Naive B cell (primary cell): ENCODE measurements around the gene TTC7B. TPM values are rescaled to one million over a fixed set of nuclear protein-coding genes. Genes with fewer than 3 reads are reported as not detected.
A peak's percentile ranks its signal among the peaks of the same experiment; 100 is the strongest.

Experiments
- ATAC-seq, 2 donors: fragments of 150-1000 bp; cut with Tn5 transposase; 2 replicates each; pipeline ENCODE4 v1.10.0; 2021; ENCODE audit warnings: low read depth in 2 of 2, mild to moderate bottlenecking in 2 of 2, moderate library complexity in 2 of 2
- DNase-seq: peaks from one replicate; pipeline ENCODE4 v3.0.0; 2022
- H3K27ac Mint-ChIP-seq, 6 donors: one replicate each; pipeline ENCODE4 v1.8.0; 2020 to 2022; ENCODE audit warnings: mild to moderate bottlenecking in 6 of 6, mixed read lengths in 6 of 6, moderate library complexity in 5 of 6, inconsistent platforms in 2 of 6
- H3K27me3 Mint-ChIP-seq, 3 donors: one replicate each; pipeline ENCODE4 v1.8.0; 2021 to 2022; ENCODE audit warnings: mixed read lengths in 3 of 3, mild to moderate bottlenecking in 1 of 3
- H3K36me3 Mint-ChIP-seq, 2 donors: one replicate each; pipeline ENCODE4 v1.8.0; 2020 to 2022; ENCODE audit warnings: mixed read lengths in 2 of 2, inconsistent platforms in 1 of 2, mild to moderate bottlenecking in 1 of 2
- H3K4me1 Mint-ChIP-seq, 3 donors: one replicate each; pipeline ENCODE4 v1.8.0; 2020 to 2022; ENCODE audit warnings: mixed read lengths in 3 of 3, inconsistent platforms in 1 of 3, mild to moderate bottlenecking in 1 of 3, moderate library complexity in 1 of 3
- H3K4me3 Mint-ChIP-seq, 8 donors: one replicate each; pipeline ENCODE4 v1.8.0; 2020 to 2022; ENCODE audit warnings: mild to moderate bottlenecking in 8 of 8, mixed read lengths in 8 of 8, moderate library complexity in 8 of 8, inconsistent platforms in 2 of 8
- H3K9me3 Mint-ChIP-seq, 7 donors: one replicate each; pipeline ENCODE4 v1.8.0; 2020 to 2022; ENCODE audit warnings: mixed read lengths in 7 of 7, mild to moderate bottlenecking in 5 of 7, inconsistent platforms in 2 of 7, moderate library complexity in 1 of 7
- polyA plus RNA-seq, 6 donors: library from polyadenylated mRNA; unstranded; fragments of 300-500 nt; fragmentation: Illumina TruSeq; gene quantifications; one replicate each; pipeline ENCODE4 v1.2.3, GENCODE V29; 2021; ENCODE audit warnings: low read depth in 6 of 6

Gene TTC7B
- polyA plus RNA-seq, 6 donors from 2014 or later = 0.39 to 1.2 TPM; not detected in 4

- Mint-ChIP-seq H3K4me1 (no peaks in the 10 kb centered on the region), H3K27ac (no peak overlapping the region), H3K4me3 (no peak overlapping the region), H3K9me3 (peaks cover 0 to 3% (median 0%) of the 10 kb centered on the region in 7 donors), H3K27me3 (no peaks in the 10 kb centered on the region), H3K36me3 (no peaks in the 10 kb centered on the region)
- no peak for ATAC-seq
- no peak for DNase-seq
These were observed 111.4 kb downstream of the TTC7B start for GRCh38 chr14:90704738-90705392.

GRCh38 chr14:90703841-90704737, 112.1 kb downstream of the TTC7B start:
- no peaks in the 10 kb centered on the region for H3K4me1 Mint-ChIP-seq
- no peaks in the 10 kb centered on the region for H3K36me3 Mint-ChIP-seq
- no peak overlapping the region for H3K27ac Mint-ChIP-seq
- H3K4me3 Mint-ChIP-seq = no peak overlapping the region
- DNase-seq (no peak), ATAC-seq (no peak)
- H3K9me3 Mint-ChIP-seq = peaks cover 0 to 3% (median 0%) of the 10 kb centered on the region in 7 donors
- no peaks in the 10 kb centered on the region for H3K27me3 Mint-ChIP-seq

GRCh38 chr14:90700933-90701776, 115.1 kb downstream of the TTC7B start:
- Mint-ChIP-seq H3K27ac (no peak overlapping the region), H3K27me3 (no peaks in the 10 kb centered on the region), H3K36me3 (no peaks in the 10 kb centered on the region), H3K4me1 (peaks cover 0 to 5% (median 4%) of the 10 kb centered on the region in 3 donors), H3K4me3 (no peak overlapping the region), H3K9me3 (no peaks in the 10 kb centered on the region)
- ATAC-seq (no peak), DNase-seq (no peak)

DNA sequence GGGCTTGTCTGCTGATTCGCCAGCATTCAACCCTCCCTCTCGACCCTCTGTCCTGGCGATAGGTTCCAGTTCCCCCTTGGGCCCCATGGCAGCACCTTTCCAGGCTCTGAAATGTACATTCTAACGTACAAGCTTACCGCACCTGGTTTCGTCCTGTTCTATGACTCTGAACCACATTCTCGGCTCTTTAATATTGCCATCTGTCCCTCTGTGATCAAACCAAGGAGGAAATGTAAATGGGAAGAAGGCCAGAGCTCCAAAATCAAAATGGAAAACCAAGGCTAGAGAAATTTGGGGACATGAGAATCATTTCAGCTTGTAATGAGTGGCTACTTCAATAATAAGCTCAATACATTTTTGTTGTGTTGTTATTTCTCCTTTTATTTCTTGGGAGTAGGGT, 117.2 kb downstream of the TTC7B start:
- H3K27ac Mint-ChIP-seq = peak overlapping the region in 1 of 6 donors; percentile 68
- no peak for DNase-seq
- no peaks in the 10 kb centered on the region for H3K36me3 Mint-ChIP-seq
- ATAC-seq = no peak
- peaks cover 0 to 5% (median 4%) of the 10 kb centered on the region in 3 donors for H3K4me1 Mint-ChIP-seq
- no peaks in the 10 kb centered on the region for H3K27me3 Mint-ChIP-seq
- no peaks in the 10 kb centered on the region for H3K9me3 Mint-ChIP-seq
- H3K4me3 Mint-ChIP-seq = no peak overlapping the region

DNA sequence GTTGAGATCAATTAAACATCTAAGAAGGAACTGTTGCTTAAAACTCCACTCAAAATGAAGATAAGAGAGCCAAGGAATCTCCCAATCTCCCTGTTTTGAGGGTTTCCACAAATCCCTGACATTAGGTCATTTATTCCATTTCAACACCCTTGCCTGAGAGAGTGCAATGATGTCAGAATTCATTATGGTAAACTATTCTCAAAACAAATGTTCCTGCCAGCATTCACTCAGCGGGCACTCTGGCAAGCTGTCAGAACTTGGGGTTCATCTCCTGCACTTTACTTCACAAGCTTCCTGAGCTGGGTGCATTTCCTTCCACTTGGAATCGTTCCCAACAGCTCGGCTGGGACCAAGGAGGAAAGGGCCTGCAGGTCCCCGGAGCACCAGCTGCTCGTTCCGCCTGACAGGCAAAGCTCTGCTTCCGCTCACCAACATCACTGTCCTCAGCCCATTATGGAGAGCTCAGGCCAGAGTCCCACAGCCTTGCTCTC, 117.8 kb downstream of the TTC7B start:
- peaks cover 0 to 5% (median 4%) of the 10 kb centered on the region in 3 donors for H3K4me1 Mint-ChIP-seq
- DNase-seq = no peak
- H3K9me3 Mint-ChIP-seq = no peaks in the 10 kb centered on the region
- no peak for ATAC-seq
- peak overlapping the region in 1 of 8 donors; percentile 40 for H3K4me3 Mint-ChIP-seq
- H3K36me3 Mint-ChIP-seq = no peaks in the 10 kb centered on the region
- peak overlapping the region in 1 of 6 donors; percentile 68 for H3K27ac Mint-ChIP-seq
- no peaks in the 10 kb centered on the region for H3K27me3 Mint-ChIP-seq

DNA sequence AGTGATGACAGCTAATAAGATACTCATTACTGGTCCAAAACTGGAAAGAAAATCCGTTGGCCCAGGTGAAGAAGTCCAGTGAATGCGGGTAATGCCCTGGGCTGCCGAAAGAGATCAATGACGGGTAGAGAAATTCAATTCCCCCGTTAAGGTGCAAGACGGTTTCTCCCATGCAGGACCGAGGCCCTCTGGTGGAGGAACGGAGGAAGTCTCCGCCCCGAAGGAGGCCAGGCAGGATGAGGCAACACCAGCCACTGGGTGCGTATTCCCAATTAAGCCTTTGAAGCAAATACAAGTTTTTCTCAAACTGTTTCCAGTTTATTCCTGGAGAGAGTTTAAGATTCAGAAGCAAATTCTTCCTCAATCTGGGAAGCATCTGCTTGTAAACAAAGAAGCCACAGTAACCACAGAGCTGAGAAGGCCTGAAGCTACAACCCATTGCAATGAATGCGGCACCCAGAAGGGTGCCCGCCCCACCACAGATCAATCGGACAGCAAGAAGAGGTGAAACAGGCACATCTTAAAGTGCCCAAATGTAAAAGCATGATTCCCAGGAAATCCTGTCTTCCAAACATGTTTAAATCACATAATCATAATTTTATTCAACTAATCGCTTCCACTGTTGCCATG, 118.5 kb downstream of the TTC7B start:
- ATAC-seq = peak; percentile 79 to 82

DNA sequence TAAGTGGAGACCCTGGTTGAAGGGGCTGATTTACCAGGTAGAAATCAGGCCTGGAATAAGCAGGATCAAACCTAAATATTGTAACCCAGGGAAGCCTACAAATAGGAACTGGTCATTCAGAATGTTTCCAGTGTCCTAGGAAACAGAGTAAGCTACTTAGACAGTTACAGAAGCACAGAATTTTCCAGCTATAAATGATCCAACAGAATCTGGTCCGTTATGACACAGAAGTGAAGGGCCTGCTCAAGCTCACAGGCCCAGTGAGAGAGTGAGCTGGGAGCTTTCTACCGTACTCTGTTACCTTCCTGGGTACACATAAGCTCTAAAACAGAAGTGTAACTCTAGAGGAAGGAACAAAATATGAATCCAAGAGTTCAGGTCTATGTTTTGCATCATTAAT, 119.1 kb downstream of the TTC7B start:
- Mint-ChIP-seq H3K9me3 (no peaks in the 10 kb centered on the region), H3K27me3 (no peaks in the 10 kb centered on the region), H3K4me3 (no peak overlapping the region), H3K4me1 (peaks cover 0 to 5% (median 4%) of the 10 kb centered on the region in 3 donors), H3K36me3 (no peaks in the 10 kb centered on the region), H3K27ac (peak overlapping the region in 1 of 6 donors; percentile 42)
- ATAC-seq (peak; percentile 21 to 27), DNase-seq (no peak)

More for the DNA sequence above, 118.5 kb downstream of the TTC7B start:
- peak; percentile 58 for DNase-seq
- Mint-ChIP-seq H3K4me1 (peaks cover 0 to 5% (median 4%) of the 10 kb centered on the region in 3 donors), H3K36me3 (no peaks in the 10 kb centered on the region), H3K27ac (peak overlapping the region in 3 of 6 donors; percentile 42 to 79 (median 67)), H3K4me3 (no peak overlapping the region), H3K27me3 (no peaks in the 10 kb centered on the region), H3K9me3 (no peaks in the 10 kb centered on the region)

DNA sequence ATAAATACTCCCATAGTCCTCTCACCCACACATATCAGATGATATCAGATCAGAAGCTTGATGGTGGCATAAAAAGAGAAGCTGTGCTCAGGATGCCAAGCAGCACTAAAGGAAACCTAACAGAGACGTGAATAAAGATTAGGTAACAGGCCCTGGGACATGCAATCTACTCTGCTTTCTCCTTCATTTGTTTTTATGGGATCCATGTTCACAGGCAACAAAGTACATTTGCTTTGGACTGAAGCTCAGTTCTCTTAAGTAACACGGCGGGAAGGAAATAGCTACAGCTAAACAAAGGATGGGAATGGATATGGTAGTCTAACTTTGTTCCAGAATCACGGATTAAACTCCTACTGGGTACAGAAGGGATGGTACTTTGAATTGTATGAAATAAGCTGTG, 119.5 kb downstream of the TTC7B start:
- H3K4me3 Mint-ChIP-seq = no peak overlapping the region
- ATAC-seq (no peak), DNase-seq (no peak)
- H3K9me3 Mint-ChIP-seq = no peaks in the 10 kb centered on the region
- no peak overlapping the region for H3K27ac Mint-ChIP-seq
- H3K4me1 Mint-ChIP-seq = peaks cover 0 to 5% (median 4%) of the 10 kb centered on the region in 3 donors
- no peaks in the 10 kb centered on the region for H3K36me3 Mint-ChIP-seq
- H3K27me3 Mint-ChIP-seq = no peaks in the 10 kb centered on the region

DNA sequence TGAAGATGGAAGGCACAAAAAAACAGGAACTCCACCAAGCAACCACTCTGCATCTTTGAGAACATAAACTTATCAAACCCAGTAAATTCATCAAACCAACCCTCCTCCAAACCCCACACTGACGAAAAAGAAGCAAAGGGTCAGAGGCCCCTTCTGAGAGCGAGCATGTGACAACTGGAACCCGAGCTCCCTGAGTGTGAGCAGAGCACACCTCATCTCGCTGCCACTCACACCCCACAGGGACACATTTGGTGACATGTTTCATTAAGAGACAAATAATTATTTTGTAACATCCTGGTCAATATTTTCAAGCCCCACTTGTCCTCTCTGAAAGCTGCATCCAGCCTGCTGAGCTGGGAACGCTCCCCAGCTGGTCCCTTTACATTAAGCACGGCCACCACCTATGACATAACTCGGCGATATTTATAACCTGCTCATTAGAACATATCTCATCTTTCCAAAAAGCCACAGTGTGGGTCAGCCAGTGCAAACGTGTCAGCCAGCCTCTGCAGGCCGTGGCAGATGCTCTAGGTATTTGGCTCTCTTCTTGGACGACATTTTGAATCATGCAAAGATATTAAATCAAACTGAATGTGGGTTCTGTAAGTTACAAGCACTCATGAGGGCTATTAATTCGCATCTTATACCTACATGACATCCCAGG, 120.1 kb downstream of the TTC7B start:
- peak overlapping the region in 1 of 8 donors; percentile 3 for H3K4me3 Mint-ChIP-seq
- peaks cover 0 to 5% (median 4%) of the 10 kb centered on the region in 3 donors for H3K4me1 Mint-ChIP-seq
- H3K9me3 Mint-ChIP-seq = no peaks in the 10 kb centered on the region
- H3K27me3 Mint-ChIP-seq = no peaks in the 10 kb centered on the region
- no peaks in the 10 kb centered on the region for H3K36me3 Mint-ChIP-seq
- H3K27ac Mint-ChIP-seq = peak overlapping the region in 1 of 6 donors; percentile 16
- ATAC-seq = no peak
- no peak for DNase-seq

- Mint-ChIP-seq H3K27ac (no peak overlapping the region), H3K36me3 (no peaks in the 10 kb centered on the region), H3K27me3 (no peaks in the 10 kb centered on the region), H3K4me3 (no peak overlapping the region), H3K9me3 (no peaks in the 10 kb centered on the region), H3K4me1 (peaks cover 0 to 5% (median 4%) of the 10 kb centered on the region in 3 donors)
- no peak for ATAC-seq
- no peak for DNase-seq
These were observed 122.8 kb downstream of the TTC7B start for GRCh38 chr14:90693413-90693812.

DNA sequence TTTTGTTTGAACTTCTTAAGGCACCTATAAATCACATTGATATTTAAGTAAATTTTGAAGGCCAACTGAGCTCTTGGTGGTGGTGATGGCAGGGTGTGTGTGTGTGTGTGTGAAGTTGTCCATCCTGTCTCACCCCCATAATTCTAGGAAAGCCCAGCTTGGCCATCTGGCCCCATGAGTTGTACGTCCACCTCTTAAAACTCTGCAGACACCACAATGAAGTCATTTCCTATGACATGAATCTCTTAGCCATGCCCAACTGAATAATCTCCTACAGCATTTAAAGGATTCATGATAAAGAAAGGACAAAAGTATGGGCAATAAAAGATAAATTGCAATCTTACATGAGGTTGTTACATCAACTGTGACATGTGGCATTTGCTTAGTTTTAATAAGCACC, 123.4 kb downstream of the TTC7B start:
- Mint-ChIP-seq H3K4me3 (no peak overlapping the region), H3K27ac (peak overlapping the region in 1 of 6 donors; percentile 36), H3K27me3 (no peaks in the 10 kb centered on the region), H3K9me3 (no peaks in the 10 kb centered on the region), H3K4me1 (peaks cover 0 to 5% (median 4%) of the 10 kb centered on the region in 3 donors), H3K36me3 (no peaks in the 10 kb centered on the region)
- ATAC-seq = no peak
- DNase-seq = no peak

DNA sequence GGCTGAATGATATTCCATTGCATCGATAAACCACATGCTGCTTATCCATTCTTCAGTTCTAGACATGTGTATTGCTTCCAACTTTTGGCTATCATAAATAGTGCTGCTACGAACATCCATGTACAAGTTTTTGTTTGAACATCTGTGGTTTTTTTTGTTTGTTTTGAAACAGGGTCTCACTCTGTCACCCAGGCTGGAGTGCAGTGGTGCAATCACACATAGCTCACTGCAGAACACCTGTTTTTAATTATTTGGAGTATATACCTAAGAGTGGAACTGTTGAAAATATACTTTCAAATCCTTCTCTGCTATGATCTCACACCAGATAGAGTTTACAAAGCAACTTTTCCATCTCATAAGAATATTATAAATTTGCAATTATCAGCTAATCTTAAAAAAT, 124.2 kb downstream of the TTC7B start:
- no peaks in the 10 kb centered on the region for H3K9me3 Mint-ChIP-seq
- H3K27me3 Mint-ChIP-seq = no peaks in the 10 kb centered on the region
- H3K4me3 Mint-ChIP-seq = no peak overlapping the region
- H3K4me1 Mint-ChIP-seq = peaks cover 0 to 4% (median 0%) of the 10 kb centered on the region in 3 donors
- H3K27ac Mint-ChIP-seq = no peak overlapping the region
- DNase-seq = no peak
- H3K36me3 Mint-ChIP-seq = no peaks in the 10 kb centered on the region
- no peak for ATAC-seq
